ENCODE data around the gene NUP133.

DNA sequence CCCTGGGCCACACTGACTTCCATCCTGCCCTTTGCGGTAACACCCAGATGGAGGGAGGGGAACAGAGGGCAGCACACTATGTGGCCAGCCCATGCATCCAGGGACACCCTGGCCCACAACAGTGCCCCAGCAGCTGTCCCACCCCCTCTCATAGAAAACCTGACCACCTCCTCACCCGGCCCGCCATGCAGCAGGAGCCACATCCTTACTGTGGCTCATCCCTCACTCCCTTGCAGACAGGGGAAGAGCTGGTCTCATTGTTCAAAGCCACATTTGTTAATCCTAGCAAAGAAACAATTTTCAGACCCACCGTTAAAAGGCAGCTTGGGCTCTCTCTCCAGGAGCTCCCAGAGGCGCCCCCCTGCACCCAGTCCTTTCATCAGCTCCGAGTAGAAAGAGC, 23.2 kb upstream of the NUP133 start:
- TF ChIP-seq, protein P1, sequence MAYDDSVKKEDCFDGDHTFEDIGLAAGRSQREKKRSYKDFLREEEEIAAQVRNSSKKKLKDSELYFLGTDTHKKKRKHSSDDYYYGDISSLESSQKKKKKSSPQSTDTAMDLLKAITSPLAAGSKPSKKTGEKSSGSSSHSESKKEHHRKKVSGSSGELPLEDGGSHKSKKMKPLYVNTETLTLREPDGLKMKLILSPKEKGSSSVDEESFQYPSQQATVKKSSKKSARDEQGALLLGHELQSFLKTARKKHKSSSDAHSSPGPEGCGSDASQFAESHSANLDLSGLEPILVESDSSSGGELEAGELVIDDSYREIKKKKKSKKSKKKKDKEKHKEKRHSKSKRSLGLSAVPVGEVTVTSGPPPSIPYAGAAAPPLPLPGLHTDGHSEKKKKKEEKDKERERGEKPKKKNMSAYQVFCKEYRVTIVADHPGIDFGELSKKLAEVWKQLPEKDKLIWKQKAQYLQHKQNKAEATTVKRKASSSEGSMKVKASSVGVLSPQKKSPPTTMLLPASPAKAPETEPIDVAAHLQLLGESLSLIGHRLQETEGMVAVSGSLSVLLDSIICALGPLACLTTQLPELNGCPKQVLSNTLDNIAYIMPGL (CRISPR knock-in tag; IDR thresholded peaks at IDR 0.05; ENCODE audit: borderline replicate concordance): no peak
- TF ChIP-seq, protein P2, sequence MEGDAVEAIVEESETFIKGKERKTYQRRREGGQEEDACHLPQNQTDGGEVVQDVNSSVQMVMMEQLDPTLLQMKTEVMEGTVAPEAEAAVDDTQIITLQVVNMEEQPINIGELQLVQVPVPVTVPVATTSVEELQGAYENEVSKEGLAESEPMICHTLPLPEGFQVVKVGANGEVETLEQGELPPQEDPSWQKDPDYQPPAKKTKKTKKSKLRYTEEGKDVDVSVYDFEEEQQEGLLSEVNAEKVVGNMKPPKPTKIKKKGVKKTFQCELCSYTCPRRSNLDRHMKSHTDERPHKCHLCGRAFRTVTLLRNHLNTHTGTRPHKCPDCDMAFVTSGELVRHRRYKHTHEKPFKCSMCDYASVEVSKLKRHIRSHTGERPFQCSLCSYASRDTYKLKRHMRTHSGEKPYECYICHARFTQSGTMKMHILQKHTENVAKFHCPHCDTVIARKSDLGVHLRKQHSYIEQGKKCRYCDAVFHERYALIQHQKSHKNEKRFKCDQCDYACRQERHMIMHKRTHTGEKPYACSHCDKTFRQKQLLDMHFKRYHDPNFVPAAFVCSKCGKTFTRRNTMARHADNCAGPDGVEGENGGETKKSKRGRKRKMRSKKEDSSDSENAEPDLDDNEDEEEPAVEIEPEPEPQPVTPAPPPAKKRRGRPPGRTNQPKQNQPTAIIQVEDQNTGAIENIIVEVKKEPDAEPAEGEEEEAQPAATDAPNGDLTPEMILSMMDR (IDR thresholded peaks at IDR 0.05): no peak
- TF ChIP-seq BHLHE40 (IDR thresholded peaks at IDR 0.05; ENCODE audit: low read depth, low read length): no peak
- no peak for TF ChIP-seq ESRRA (IDR thresholded peaks at IDR 0.05; ENCODE audit: borderline replicate concordance, low read length)
- TF ChIP-seq RCOR1 (IDR thresholded peaks at IDR 0.05; ENCODE audit: low read depth, low read length): no peak
- no peak for TF ChIP-seq POLR2A (IDR thresholded peaks at IDR 0.05; ENCODE audit: low read length)
- TF ChIP-seq, protein P3, sequence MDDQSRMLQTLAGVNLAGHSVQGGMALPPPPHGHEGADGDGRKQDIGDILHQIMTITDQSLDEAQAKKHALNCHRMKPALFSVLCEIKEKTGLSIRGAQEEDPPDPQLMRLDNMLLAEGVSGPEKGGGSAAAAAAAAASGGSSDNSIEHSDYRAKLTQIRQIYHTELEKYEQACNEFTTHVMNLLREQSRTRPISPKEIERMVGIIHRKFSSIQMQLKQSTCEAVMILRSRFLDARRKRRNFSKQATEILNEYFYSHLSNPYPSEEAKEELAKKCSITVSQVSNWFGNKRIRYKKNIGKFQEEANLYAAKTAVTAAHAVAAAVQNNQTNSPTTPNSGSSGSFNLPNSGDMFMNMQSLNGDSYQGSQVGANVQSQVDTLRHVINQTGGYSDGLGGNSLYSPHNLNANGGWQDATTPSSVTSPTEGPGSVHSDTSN (IDR thresholded peaks at IDR 0.05): no peak
- no peak for TF ChIP-seq ZNF302 (CRISPR knock-in tag; IDR thresholded peaks at IDR 0.05)
- no peak for TF ChIP-seq HDAC2 (IDR thresholded peaks at IDR 0.05)
- TF ChIP-seq JUNB (IDR thresholded peaks at IDR 0.05): no peak
- no peak for TF ChIP-seq CEBPB (IDR thresholded peaks at IDR 0.05)
- TF ChIP-seq, protein P4, sequence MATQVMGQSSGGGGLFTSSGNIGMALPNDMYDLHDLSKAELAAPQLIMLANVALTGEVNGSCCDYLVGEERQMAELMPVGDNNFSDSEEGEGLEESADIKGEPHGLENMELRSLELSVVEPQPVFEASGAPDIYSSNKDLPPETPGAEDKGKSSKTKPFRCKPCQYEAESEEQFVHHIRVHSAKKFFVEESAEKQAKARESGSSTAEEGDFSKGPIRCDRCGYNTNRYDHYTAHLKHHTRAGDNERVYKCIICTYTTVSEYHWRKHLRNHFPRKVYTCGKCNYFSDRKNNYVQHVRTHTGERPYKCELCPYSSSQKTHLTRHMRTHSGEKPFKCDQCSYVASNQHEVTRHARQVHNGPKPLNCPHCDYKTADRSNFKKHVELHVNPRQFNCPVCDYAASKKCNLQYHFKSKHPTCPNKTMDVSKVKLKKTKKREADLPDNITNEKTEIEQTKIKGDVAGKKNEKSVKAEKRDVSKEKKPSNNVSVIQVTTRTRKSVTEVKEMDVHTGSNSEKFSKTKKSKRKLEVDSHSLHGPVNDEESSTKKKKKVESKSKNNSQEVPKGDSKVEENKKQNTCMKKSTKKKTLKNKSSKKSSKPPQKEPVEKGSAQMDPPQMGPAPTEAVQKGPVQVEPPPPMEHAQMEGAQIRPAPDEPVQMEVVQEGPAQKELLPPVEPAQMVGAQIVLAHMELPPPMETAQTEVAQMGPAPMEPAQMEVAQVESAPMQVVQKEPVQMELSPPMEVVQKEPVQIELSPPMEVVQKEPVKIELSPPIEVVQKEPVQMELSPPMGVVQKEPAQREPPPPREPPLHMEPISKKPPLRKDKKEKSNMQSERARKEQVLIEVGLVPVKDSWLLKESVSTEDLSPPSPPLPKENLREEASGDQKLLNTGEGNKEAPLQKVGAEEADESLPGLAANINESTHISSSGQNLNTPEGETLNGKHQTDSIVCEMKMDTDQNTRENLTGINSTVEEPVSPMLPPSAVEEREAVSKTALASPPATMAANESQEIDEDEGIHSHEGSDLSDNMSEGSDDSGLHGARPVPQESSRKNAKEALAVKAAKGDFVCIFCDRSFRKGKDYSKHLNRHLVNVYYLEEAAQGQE (IDR thresholded peaks at IDR 0.05): no peak
